ENCODE measurements around the gene CCM2.

GRCh38 chr7:45112648-45113047 lies 112.6 kb downstream of the CCM2 start:
- TF ChIP-seq POLR2AphosphoS5 (IDR thresholded peaks at IDR 0.05; ENCODE audit: low read depth, low read length): no peak
- no peak for TF ChIP-seq TAF1 (IDR thresholded peaks at IDR 0.05; ENCODE audit: borderline replicate concordance, insufficient read depth, low read length)
- TF ChIP-seq REST (IDR thresholded peaks at IDR 0.05; ENCODE audit: insufficient read depth in 1 of 2, low read depth in 2 of 2, low read length in 2 of 2): no peak

Measured in PFSK-1 (cell line).